Measurements from ENCODE around the gene SEMA4D.
"Not testable (repeated sequence)": the region's sequence is repeated elsewhere in the genome, so short reads cannot be mapped to it uniquely, and the experiment has no call there.

SEMA4D gene

GRCh38 chr9:89480372-89480771, 17.5 kb downstream of the SEMA4D start:
- DNase-seq: not testable (repeated sequence)

- not testable (repeated sequence) for DNase-seq
These were observed 18.3 kb downstream of the SEMA4D start for GRCh38 chr9:89479669-89480011.

DNA sequence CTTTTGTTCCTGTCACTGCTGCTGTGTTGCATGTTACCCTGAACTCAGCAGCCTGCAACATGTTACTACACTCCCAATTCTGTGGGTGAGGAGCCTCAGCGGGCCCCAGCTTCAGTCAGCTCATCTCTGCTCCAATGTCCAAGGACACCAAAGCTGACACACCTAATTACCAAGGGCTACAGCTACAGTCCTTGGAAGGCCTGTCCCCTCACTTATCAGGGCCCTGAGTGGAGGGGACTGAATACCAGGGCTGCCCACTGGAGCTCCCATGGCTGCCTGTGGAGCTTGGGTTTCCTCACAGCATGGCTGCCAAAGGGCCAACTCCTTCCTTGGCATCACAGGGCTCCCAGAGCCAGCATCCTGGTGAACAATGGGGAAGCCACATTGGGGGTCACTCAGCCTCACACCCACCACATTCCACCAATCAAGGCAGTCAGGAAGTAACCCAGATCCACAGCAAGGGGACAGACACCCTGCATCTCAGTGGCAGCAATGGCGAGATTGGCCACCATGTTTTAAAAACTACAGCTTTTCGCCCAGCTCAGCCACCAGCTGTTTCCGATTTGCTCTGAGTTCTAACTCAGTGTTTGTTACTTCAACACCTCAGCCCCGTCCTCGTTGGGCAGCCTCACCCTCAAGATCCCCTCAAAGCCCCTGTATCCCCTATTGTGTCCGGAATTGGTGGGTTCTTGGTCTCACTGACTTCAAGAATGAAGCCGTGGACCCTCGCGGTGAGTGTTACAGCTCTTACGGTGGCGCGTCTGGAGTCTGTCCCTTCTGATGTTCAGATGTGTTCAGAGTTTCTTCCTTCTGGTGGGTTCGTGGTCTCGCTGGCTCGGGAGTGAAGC, 18.9 kb downstream of the SEMA4D start:
- no peak for DNase-seq

DNA sequence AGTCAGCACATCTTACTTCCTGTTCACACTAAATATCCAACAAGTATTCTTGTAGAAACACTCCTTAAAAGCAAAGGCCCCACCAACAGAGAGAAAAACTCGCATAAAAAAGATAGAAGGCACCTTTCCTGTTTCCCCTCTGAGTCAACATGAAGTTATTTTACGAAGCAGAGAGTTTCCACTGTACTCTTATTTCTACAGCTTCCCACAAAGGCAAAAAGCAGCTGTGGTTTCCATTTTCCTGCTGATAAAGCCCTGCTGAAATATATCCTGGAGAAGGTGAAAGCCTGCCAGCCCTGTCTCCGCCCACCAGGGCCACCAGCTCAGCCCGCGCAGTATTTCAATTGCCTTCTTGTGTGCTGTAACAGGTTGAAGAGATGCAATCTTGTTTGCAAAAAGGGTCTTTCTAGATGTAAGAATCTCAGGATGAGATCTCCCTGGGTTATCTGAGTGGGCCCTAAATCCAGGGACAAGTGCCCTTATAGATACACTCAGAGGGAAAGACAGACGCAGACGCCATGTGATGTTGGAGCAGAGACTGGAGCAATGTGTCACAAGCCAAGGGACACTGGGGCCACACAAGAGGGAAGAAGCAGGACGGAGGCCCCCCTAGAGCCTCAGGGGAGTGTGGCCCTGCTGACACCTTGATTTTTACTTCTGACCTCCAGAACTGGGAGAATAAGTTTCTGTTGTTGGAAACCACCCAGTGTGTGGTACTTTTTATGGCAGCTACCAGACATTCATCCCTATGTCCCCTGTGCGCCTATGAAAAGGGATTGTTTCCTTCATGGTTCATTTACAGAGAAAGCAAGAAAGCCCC, 19.9 kb downstream of the SEMA4D start:
- peak; percentile 65 for DNase-seq

GRCh38 chr9:89477384-89477783, 20.5 kb downstream of the SEMA4D start:
- no peak for DNase-seq

GRCh38 chr9:89476546-89476945, 21.4 kb downstream of the SEMA4D start:
- no peak for DNase-seq

- DNase-seq: no peak
These were observed 21.9 kb downstream of the SEMA4D start for GRCh38 chr9:89475891-89476440.

DNA sequence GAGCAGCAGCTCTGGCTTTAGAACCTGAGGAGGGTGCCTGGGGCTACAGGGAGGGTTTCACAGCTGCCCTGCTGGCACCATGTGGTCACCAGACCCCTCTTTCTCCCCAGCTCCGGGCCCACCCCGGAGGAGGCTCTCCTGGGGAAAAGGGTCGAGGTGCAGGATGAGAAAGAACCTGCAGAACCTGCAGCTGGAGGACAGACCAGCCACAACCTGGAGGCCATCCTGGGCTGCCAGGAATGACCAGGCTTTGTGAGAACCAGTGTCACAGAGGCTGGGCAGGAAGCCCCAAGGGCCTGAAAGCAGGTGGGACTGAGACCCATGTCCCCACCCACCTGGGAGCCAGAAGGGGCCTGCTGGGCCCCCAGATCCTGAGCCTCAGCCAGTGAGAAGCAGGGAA, 23.0 kb downstream of the SEMA4D start:
- DNase-seq: no peak

- no peak for DNase-seq
These were observed 24.0 kb downstream of the SEMA4D start for GRCh38 chr9:89473762-89474469.

GRCh38 chr9:89471796-89472320, 26.1 kb downstream of the SEMA4D start:
- DNase-seq: not testable (repeated sequence)

DNA sequence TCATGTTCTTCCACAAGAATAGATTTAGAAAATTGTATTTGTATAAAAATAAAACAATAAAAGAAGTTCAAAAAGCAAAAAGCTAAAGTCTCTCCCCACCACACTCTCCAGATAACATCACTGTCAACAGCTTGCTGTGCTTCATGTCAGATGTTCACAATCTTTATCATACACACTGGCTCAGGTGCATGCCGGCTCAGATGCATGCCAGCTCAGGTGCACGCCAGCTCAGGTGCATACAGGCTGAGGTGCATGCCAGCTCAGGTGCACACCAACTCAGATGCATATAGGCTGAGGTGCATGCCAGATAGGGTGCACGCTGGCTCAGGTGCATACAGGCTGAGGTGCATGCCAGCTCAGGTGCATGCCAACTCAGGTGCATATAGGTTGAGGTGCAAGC, 26.5 kb downstream of the SEMA4D start:
- no peak for DNase-seq

DNA sequence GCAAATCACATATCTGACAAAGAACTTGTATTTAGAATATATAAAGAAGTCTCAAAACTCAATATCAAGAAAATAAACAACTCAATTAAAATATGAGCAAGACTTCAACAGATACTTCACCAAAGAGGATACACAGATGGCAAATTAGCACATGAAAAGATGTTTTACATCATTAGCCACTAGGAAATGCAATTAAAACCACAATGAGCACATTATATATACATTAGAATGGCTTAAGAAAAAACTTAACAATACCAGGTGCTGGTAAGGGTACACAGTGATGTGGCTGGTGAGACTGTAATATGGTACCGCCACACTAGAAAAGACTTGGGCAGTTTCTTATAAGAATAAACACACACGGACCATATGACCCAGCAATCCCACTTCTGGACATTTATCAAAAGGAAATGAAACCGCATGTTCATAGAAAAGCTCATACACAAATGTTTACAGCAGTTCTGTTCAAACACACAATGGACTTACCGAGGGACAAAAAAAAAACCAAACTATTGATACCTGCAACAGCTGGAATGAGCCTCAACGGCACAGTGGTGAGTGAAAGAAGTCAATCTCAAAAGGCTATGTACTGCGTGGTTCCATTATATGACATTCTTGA, 27.6 kb downstream of the SEMA4D start:
- no peak for DNase-seq

- DNase-seq: no peak
These were observed 28.9 kb downstream of the SEMA4D start for GRCh38 chr9:89469003-89469402.

GRCh38 chr9:89468281-89468960, 29.5 kb downstream of the SEMA4D start:
- no peak for DNase-seq

DNA sequence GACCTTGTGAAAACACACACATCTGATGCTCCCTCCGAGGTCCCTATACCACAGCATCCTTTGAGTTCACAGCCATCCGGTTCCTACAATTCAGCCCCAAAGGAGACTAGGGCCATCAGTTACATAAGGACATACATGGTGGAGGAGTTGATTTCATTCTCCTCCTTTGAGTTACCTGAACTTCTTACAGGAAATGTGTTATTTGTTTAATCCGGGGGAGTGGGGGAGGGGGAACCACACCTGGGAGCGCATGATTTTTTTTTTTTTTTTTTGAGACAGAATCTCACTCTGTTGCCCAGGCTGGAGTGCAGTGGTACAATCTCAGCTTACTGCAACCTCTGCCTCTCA, 30.7 kb downstream of the SEMA4D start:
- no peak for DNase-seq

DNA sequence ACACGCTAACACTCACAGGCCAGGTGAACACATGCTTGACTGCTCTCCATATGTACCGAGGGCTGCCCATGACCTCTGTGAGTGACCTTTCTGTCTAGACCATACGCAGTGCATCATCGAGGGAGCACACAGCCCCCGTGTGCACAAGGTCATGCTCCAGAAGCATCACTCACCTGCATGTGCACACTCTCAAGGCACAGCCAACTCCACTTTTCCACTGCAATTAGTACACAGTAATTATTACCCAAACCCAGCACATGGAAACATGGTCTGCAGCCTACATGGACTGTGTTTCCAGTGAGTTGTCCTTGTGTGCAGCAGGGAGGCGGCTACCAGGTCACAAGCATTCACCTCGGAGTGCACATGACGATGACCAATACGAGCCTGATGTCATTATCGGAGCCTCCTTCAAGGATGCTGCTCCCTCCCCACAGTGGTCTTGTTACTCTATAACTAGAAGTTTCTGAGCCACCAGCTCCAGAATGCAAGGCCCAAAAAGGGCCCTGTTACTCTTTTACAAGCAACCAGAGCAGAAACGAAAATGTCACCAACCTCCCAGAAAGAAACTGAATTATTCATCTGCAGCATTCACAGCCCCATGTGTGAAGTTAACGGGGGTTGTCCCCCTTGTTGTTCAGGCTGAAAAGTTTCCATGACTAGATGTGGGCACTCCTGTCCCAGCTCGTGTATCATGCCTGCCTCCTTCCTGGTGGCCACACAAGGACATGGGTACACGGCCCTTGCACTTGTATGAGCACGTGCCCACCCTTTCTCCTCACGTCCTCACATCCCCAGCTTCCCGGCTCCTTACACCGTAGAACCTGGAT, 31.2 kb downstream of the SEMA4D start:
- DNase-seq: no peak

- DNase-seq: no peak
These were observed 32.1 kb downstream of the SEMA4D start for GRCh38 chr9:89465726-89466308.

DNA sequence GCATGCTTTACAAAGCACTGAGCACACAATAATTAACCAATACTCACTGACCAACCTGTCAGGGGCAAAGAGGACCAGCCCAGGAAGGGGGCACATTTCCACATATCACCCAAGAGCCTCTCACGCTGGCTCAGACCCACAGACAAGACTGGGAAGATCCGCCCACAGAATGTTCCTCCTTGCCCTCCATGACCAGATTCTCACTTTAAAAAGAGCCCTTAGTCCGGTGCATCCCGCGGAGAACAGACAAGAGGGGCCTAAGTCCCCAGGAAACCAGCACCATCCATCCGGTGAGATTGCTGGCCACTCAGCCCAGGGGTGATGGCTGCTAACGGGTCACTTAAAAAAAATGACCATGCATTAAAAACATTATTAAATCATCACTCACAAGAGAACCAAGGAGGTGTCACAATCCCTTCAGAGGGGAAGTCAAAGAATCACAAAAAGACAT, 32.9 kb downstream of the SEMA4D start:
- no peak for DNase-seq

- no peak for DNase-seq
These were observed 33.5 kb downstream of the SEMA4D start for GRCh38 chr9:89464300-89464901.

Data from femur (tissue), 1 donor.